ENCODE results near the gene SPDYE5.
"Not testable (repeated sequence)": the region's sequence is repeated elsewhere in the genome, so short reads cannot be mapped to it uniquely, and the experiment has no call there.

- not testable (repeated sequence) for TF ChIP-seq POLR2A (IDR thresholded peaks at IDR 0.05); CTCF (IDR thresholded peaks at IDR 0.05 in 8 of 11, conservative IDR thresholded peaks at IDR 0.05 in 3 of 11); POLR2AphosphoS5 (IDR thresholded peaks at IDR 0.05)
Measured at GRCh38 chr7:75518842-75519241, 26.7 kb downstream of the SPDYE5 start.

Data from spleen (tissue), 7 donors.